MM.1S (cell line): ENCODE results near the gene KAT2A.

Source experiments
- CTCF ChIP-seq: fragments of 300-600 bp; sonication (generic); IDR thresholded peaks from 2 replicates; pipeline ENCODE4 v1.5.1; 2016; ENCODE audit warnings: antibody characterized with exemption, low read length, mixed read lengths
- EZH2phosphoT487 ChIP-seq: fragments of 300-600 bp; sonication (generic); IDR thresholded peaks from 2 replicates; pipeline ENCODE4 v1.6.1; 2018; ENCODE audit warnings: antibody characterized with exemption, low read length

DNA sequence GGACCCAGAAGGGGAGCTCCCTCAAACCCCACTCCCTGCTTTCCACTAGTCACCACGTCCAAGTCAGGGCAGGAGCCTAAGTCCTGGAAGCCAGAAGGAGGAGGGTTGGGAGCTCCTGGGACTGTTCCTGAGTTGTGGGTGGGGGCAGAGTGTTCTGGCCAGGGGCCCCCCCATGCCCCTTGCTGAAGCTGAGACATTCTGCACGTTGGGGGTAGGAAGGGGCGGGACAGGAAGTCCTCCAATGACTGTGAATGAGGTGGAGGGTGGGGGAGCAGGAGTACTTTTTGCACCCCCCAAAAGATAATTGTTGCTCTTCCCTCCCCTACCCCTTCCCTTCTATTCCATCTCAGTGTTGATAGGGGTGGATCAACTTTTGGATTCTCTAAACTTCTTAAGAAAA lies 49.4 kb downstream of the KAT2A start:
- TF ChIP-seq CTCF (no peak), EZH2phosphoT487 (no peak)
